Measurements from ENCODE around the gene FMN2.

The FMN2 gene

GRCh38 chr1:240328382-240328781 lies 236.7 kb downstream of the FMN2 start (continued):
- TF ChIP-seq AEBP2 (tag by site-specific recombination; IDR thresholded peaks at IDR 0.05; ENCODE audit: borderline replicate concordance) (0 out of 2 replicates have a peak, but pooled peaks have one; percentile 30), ZNF354C (tag by site-specific recombination; IDR thresholded peaks at IDR 0.05; ENCODE audit: borderline replicate concordance, low read depth) (0 out of 2 replicates have a peak, but pooled peaks have one; percentile 14), ZNF394 (tag by site-specific recombination; IDR thresholded peaks at IDR 0.05; ENCODE audit: borderline replicate concordance) (peak; percentile 93; the same call in 1 of the 2 replicates), ZNF202 (tag by site-specific recombination; IDR thresholded peaks at IDR 0.05; ENCODE audit: borderline replicate concordance) (peak; percentile 86; the same call in 1 of the 2 replicates), ZNF266 (tag by site-specific recombination; IDR thresholded peaks at IDR 0.05; ENCODE audit: low read depth) (peak; percentile 69; the same call in 1 of the 2 replicates), ZNF664 (tag by site-specific recombination; IDR thresholded peaks at IDR 0.05) (peak; percentile 60), ZBTB8A (tag by site-specific recombination; IDR thresholded peaks at IDR 0.05) (peak; percentile 73), ZNF426 (tag by site-specific recombination; IDR thresholded peaks at IDR 0.05) (peak; percentile 87), ZNF138 (tag by site-specific recombination; IDR thresholded peaks at IDR 0.05; ENCODE audit: borderline replicate concordance) (peak; percentile 53; the same call in 1 of the 2 replicates)

GRCh38 chr1:240329443-240329842 lies 237.8 kb downstream of the FMN2 start:
- no peak overlapping the region for H3K4me3 ChIP-seq (ENCODE audit: low read depth, low read length)
- ChIA-PET POLR2A (no interaction called here), CTCF (no interaction called here)
- H3K4me1 ChIP-seq (ENCODE audit: control insufficient read depth, insufficient read depth, low read length): no peaks in the 10 kb centered on the region; the same call in 1 of the 2 replicates
- no peaks in the 10 kb centered on the region for H3K9me3 ChIP-seq (ENCODE audit: control insufficient read depth, insufficient read depth, low read depth, low read length)
- H3K27ac ChIP-seq (ENCODE audit: extremely low read depth, low read depth, low read length): no peak overlapping the region
- peaks cover 0 to 3% of the 10 kb centered on the region in 2 experiments; a peak in 1 of 3 replicates for H3K36me3 ChIP-seq (ENCODE audit: control insufficient read depth in 2 of 2, insufficient read depth in 1 of 2, low read length in 2 of 2)
- TF ChIP-seq BCL11B (tag by site-specific recombination; IDR thresholded peaks at IDR 0.05; ENCODE audit: low read depth) (no peak), ZBTB44 (tag by site-specific recombination; IDR thresholded peaks at IDR 0.05) (no peak), KLF7 (tag by site-specific recombination; IDR thresholded peaks at IDR 0.05; ENCODE audit: borderline replicate concordance) (no peak), ZNF654 (tag by site-specific recombination; IDR thresholded peaks at IDR 0.05; ENCODE audit: low read depth) (no peak), ZNF776 (tag by site-specific recombination; IDR thresholded peaks at IDR 0.05; ENCODE audit: borderline replicate concordance) (no peak), ZNF366 (tag by site-specific recombination; conservative IDR thresholded peaks at IDR 0.05) (no peak), ZNF621 (tag by site-specific recombination; IDR thresholded peaks at IDR 0.05) (no peak), PRDM10 (tag by site-specific recombination; IDR thresholded peaks at IDR 0.05) (no peak), ZNF785 (tag by site-specific recombination; IDR thresholded peaks at IDR 0.05) (no peak), ATF2 (tag by site-specific recombination; IDR thresholded peaks at IDR 0.05; ENCODE audit: low read depth) (no peak), ZNF529 (tag by site-specific recombination; IDR thresholded peaks at IDR 0.05; ENCODE audit: insufficient replicate concordance) (no peak), BCL6B (tag by site-specific recombination; IDR thresholded peaks at IDR 0.05) (no peak), FEZF1 (tag by site-specific recombination; IDR thresholded peaks at IDR 0.05) (no peak), ZNF248 (tag by site-specific recombination; IDR thresholded peaks at IDR 0.05) (no peak), KLF8 (tag by site-specific recombination; IDR thresholded peaks at IDR 0.05) (no peak), SP3 (tag by site-specific recombination; IDR thresholded peaks at IDR 0.05) (no peak), ZNF521 (tag by site-specific recombination; IDR thresholded peaks at IDR 0.05) (no peak)
